OCI-M1 (cell line): ENCODE measurements around the gene TRAPPC14.
"Not testable (repeated sequence)": the region's sequence is repeated elsewhere in the genome, so short reads cannot be mapped to it uniquely, and the experiment has no call there.

Experiments
- DNase-seq: peaks from one replicate; lab custom pipeline; 2025; lab: John Stamatoyannopoulos, UW

TRAPPC14 gene

DNA sequence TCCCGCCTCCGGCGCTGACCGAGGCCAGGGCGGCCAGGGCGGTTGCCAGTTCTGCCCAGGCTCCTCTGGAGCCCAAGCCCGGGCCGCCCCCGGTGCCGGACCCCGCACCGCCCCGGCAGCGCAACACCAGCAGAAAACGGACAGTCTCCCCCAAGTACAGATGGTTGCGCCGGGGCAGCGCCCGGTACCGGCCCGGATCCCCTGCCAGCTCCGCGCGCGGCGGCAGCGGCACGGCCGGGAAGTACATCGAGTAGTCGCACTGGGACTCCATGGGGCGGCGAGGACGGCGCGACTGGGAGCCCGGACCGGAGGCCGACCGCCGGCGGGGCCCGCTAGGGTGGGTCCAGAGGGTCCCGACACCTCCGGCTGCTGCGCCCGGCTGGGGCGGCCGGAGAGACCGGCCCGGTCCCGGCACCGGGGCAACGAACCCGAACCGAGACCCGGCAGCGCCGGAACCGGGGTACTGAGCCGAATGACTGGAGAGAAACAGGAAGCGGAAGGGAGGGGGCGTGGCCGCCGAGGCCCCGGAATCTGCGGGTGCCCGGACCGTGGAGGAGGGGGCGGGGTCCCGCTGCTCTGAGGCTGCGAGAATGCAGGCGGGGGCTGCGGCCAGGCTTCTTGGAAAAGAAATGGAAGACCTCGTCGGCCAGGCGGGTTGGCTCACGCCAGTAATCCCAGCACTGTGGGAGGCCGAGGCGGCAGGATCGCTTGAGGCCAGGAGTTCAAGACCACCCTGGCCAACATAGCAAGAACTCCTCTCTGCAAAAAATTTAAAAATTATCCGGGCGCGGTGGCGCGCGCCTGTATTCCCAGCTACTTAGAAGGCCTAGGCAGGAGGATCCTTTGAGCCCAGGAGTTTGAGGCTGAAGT, at the start of gene TRAPPC14:
Gene TRAPPC14 (minus strand): TSS at position 495 of the 870 bp plus-strand sequence. CDS start 224 bp downstream, at position 271.
- DNase-seq, result peak; percentile 99

DNA sequence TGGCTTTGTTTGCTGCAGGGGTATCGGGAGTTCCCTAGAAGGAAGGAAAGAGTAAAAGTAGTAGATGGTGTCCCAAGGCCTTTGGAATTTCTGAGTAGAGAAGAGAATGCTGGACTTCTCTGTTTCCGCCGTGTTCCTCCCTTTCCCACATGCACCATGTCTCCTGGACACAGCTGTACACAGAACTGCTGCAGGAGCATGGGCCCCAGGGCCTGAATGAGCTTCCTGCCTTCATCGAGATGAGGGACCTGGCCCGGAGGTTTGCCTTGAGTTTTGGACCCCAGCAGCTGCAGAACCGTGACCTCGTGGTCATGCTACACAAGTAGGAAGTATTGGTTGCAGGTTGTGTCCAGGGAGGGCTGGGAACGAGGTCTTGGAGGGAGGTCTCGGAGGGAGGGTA, 45.9 kb upstream of the TRAPPC14 start:
- no peak for DNase-seq

- no peak for DNase-seq
These were observed 42.2 kb upstream of the TRAPPC14 start for GRCh38 chr7:100200693-100201092.

DNA sequence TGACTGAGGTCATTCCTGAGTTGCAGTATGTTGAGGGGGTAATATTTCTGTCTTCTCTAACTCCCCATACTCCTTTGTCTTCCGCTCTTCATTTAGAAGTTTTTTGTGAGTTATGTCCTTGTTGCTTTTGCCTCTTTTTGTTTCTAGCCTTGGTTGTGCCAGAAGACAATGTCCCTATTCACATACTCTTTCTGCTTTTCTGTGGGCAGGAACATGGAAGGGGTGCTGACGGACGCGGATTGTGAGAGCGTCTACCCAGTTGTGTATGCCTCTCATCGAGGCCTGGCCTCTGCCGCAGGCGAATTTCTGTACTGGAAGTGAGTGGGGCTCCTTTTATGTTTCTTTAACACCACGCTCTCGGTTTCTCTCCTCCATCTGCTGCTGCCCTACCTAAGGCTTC, 39.7 kb upstream of the TRAPPC14 start:
- DNase-seq, result no peak

- DNase-seq, result not testable (repeated sequence)
These were observed 37.4 kb upstream of the TRAPPC14 start for GRCh38 chr7:100195901-100196322.

DNA sequence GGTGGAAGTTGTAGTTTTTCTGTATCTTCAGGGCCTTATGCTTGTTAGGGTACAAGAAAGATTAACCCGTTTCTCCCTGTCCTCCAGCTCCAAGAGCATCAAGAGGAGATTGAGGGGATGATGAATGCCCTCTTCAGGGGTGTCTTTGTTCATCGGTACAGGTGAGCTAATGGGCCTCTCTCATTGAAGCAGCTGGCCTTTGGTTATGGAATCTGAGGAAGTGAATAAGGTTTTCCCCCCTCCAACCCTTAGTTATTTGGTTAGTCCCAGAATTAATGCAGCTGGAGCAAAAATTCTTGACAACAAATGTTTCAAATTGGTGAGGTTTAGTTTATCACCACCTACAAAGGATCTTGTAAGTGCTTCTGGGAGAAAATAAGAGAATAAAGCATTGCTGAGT, 36.7 kb upstream of the TRAPPC14 start:
- DNase-seq, result no peak

DNA sequence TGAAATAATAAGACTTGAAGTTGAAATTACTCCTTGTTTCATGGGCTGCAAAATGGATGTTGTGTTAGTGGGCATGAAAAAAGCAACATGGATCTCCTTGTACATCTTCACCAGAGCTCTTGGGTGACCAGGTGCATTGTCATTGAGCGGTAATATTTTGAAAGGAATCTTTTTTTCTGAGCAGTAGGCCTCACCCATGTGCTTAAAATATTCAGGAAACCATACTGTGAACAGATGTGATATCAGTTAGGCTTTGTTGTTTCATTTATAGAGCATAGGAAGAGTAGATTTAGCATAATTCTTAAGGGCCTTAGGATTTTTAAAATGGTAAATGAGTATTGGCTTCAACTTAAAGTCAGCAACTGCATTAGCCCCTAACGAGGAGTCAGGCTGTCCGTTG, 34.4 kb upstream of the TRAPPC14 start:
- no peak for DNase-seq

DNA sequence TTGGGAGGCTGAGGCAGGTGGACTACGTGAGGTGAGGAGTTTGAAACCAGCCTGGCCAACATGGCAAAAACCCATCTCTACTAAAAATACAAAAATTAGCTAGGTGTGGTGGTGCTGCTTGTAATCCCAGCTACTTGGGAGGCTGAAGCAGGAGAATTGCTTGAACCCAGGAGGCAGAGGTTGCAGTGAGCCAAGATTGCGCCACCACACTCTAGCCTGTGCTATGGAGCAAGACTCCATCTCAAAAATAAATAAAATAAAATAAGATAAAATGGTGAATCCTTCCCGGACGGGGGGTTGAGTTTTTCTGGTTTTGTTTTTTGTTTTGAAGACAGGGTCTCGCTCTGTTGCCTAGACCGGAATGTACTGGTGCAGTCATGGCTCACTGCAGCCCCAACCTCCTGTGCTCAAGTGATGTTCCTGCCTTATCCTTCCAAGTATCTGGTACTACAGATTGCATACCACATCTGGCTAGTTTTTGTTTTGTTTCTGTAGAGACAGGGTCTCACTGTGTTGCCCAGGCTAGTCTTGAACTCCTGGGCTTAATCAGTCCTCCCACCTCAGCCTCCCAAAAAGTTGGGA, 33.8 kb upstream of the TRAPPC14 start:
- DNase-seq, result not testable (repeated sequence)

DNA sequence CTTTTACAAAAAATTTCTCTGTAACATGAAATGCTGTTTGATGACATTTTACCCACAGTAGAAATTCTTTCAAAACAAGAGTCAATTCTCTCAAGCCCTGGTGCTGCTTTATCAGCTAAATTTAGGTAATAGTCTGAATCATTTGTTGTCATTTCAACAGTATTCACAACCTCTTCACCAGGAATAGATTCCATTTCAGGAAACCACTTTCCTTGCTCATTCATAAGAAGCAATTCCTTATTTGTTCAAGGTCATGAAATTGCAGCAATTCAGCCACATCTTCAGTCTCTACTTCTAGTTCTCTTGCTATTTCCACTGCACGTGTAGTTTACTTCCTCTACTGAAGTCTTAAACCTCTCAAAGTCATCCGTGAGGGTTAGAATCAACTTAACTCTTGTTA, 33.3 kb upstream of the TRAPPC14 start:
- peak; percentile 40 for DNase-seq

GRCh38 chr7:100190048-100190711, 31.7 kb upstream of the TRAPPC14 start:
- peak; percentile 97 for DNase-seq

DNA sequence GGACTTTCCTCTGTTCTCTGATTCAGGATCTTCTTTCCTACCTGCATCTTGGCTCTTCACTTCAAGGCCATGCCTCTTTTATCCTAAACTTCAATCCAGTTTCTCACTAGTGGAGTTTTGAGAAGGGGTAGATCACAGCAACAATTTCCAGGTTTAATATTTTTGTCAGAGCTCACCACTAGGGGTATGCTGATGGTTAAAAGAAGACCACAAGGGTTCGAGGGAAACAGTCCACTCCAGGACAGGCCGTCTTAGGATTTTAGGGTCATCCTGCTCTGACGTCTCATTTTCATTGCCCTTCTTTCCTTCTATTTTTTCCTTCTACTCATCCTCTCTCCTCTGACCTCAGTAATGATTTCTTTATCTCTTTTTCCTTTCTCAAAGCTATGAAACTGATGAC, 30.5 kb upstream of the TRAPPC14 start:
- DNase-seq, result peak; percentile 64

GRCh38 chr7:100185726-100186125, 27.2 kb upstream of the TRAPPC14 start:
- no peak for DNase-seq

DNA sequence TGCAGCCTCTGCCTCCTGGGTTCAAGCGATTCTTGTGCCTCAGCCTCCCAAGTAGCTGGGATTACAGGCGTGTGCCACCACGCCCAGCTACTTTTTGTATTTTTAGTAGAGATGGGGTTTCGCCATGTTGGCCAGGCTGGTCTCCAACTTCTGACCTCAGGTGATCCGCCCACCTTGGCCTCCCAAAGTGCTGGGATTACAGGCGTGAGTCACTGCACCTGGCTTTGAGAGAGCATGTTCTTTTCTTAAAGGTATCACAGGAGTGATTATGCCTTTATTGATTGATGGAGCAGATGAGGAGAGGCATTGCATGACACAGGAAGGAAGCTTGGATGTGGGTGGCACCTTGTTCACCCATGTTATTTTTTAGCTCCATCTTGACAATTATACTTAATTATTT, 24.6 kb upstream of the TRAPPC14 start:
- not testable (repeated sequence) for DNase-seq

GRCh38 chr7:100182616-100183015, 24.1 kb upstream of the TRAPPC14 start:
- DNase-seq, result not testable (repeated sequence)

DNA sequence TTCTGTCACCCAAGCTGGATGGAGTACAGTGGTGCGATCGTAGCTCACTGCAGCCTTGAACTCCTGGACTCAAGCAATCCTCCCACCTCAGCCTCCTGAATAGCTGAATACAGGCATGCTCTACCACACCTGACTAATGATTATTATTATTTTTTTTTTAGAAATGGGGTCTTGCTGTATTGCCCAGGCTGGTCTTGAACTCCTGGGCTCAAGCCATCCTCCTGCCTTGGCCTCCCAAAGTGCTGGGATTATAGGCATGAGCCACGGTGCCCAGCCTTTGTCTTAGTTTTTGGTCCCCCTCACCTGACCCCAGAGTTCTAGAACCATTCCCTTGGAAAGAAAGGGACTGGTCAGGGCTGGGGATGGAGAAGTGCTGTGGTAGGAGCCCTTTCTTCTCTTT, 21.6 kb upstream of the TRAPPC14 start:
- DNase-seq, result not testable (repeated sequence)

- peak; percentile 100 for DNase-seq
These were observed 18.8 kb upstream of the TRAPPC14 start, which contains the start of the genes GPC2 and STAG3 for GRCh38 chr7:100177045-100178001. TSS of gene GPC2 (minus strand) at chr7:100177381. CDS start at chr7:100177199, 182 bp downstream. TSS of gene STAG3 (plus strand) at chr7:100177918. CDS start at chr7:100180557, 2,639 bp downstream.

GRCh38 chr7:100176096-100177044, 17.8 kb upstream of the TRAPPC14 start:
- no peak for DNase-seq

- no peak for DNase-seq
These were observed 16.9 kb upstream of the TRAPPC14 start for GRCh38 chr7:100175296-100175935.

DNA sequence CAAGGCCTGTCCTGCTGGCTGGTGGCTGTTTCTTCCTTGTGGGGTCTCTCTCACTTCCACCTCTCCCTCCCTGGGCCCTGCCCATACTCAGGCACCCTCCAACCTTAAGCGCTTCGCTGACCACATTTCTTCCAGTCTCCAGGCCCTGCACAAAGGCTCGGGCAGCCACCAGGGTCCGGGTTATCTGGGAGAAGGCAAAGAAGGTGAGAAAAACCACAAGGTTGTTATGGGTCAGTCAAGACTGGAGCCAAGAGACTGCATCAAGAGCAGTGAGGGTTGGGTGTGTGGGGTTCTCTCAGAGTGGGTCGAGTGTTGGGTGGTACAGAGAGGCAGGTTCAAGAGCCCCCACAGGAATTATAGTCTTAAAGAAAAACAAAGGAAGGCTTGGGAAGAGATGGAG, 16.1 kb upstream of the TRAPPC14 start:
- no peak for DNase-seq
